HEK293 (cell line): ENCODE measurements around the gene C1QTNF4.

Experiments used
- CTCF ChIP-seq: fragments of 450-650 bp; formaldehyde crosslinking; IDR thresholded peaks from 2 replicates; pipeline ENCODE4 v1.5.1; 2016; ENCODE audit warnings: missing biosample characterization, missing genetic modification characterization
- TCF7L2 ChIP-seq: IDR thresholded peaks from 2 replicates; pipeline ENCODE4 v1.6.1; 2011; ENCODE audit warnings: low read depth, mild to moderate bottlenecking, inconsistent platforms, low read length, moderate library complexity, borderline replicate concordance
- ZBTB1 ChIP-seq: fragments of 450-650 bp; formaldehyde crosslinking; IDR thresholded peaks from 2 replicates; pipeline ENCODE4 v1.5.1; 2016; ENCODE audit warnings: missing biosample characterization, missing genetic modification characterization
- ZBTB26 ChIP-seq: fragments of 450-650 bp; formaldehyde crosslinking; optimal IDR thresholded peaks from 2 replicates; pipeline ENCODE3; 2016; ENCODE audit warnings: missing biosample characterization, mild to moderate bottlenecking, missing genetic modification characterization
- ZBTB8A ChIP-seq: fragments of 450-650 bp; formaldehyde crosslinking; IDR thresholded peaks from 2 replicates; pipeline ENCODE4 v1.5.1; 2016; ENCODE audit warnings: missing biosample characterization, missing genetic modification characterization
- ZNF121 ChIP-seq: fragments of 450-650 bp; formaldehyde crosslinking; IDR thresholded peaks from 2 replicates; pipeline ENCODE4 v1.5.1; 2016; ENCODE audit warnings: missing biosample characterization, missing genetic modification characterization
- ZNF324 ChIP-seq: fragments of 450-650 bp; formaldehyde crosslinking; IDR thresholded peaks from 2 replicates; pipeline ENCODE4 v1.5.1; 2016; ENCODE audit warnings: missing biosample characterization, missing genetic modification characterization
- ZNF580 ChIP-seq: fragments of 450-650 bp; formaldehyde crosslinking; IDR thresholded peaks from 2 replicates; pipeline ENCODE4 v1.5.1; 2016; ENCODE audit warnings: missing biosample characterization, missing genetic modification characterization
- ZNF623 ChIP-seq: fragments of 450-650 bp; formaldehyde crosslinking; IDR thresholded peaks from 2 replicates; pipeline ENCODE4 v1.5.1; 2016; ENCODE audit warnings: missing biosample characterization, missing genetic modification characterization
- ZNF701 ChIP-seq: fragments of 450-650 bp; formaldehyde crosslinking; IDR thresholded peaks from 2 replicates; pipeline ENCODE4 v1.5.1; 2016; ENCODE audit warnings: missing biosample characterization, missing genetic modification characterization
- ZNF843 ChIP-seq: fragments of 450-650 bp; formaldehyde crosslinking; IDR thresholded peaks from 2 replicates; pipeline ENCODE4 v1.5.1; 2016; ENCODE audit warnings: missing biosample characterization, missing genetic modification characterization

DNA sequence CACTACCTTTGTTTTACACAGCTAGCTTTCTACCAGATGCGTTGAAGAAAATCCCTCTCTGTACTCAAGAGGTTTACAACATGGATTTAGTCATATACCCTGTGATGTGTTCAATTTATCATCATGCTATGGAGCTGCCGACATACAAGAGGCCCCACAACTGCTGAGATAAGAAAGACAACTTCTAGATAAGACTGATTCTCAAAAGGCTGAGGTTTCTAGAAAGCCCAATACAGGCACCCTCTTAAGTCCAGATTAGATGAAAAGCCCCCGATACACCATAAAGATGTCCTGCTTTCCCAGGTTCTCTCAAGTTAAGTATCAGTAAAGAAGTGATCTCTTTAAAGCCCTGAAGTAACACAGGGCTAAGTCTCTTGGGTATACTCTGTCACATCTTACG, 33.8 kb upstream of the C1QTNF4 start:
- TF ChIP-seq CTCF (tag by site-specific recombination) (no peak), TCF7L2 (no peak), ZBTB26 (tag by site-specific recombination) (no peak), ZBTB1 (tag by site-specific recombination) (no peak), ZNF324 (no peak), ZNF701 (no peak), ZNF580 (tag by site-specific recombination) (no peak), ZNF623 (no peak), ZBTB8A (no peak), ZNF121 (tag by site-specific recombination) (no peak), ZNF843 (tag by site-specific recombination) (no peak)
